A673 (cell line): ENCODE measurements around the gene SLC17A7. TPM values are rescaled to one million over a fixed set of nuclear protein-coding genes. Genes with fewer than 3 reads are reported as not detected.

ENCODE experiments used
- BruUV-seq: library from RNA; stranded (reverse); fragments of 400-500 nt; replicated peaks from 2 replicates; lab custom pipeline; 2021; lab: Mats Ljungman, UMichigan
- CTCF ChIA-PET: fragments of 300-600 bp; sonication (Branson Sonifier 250); formaldehyde crosslinking; loops from one replicate; lab custom pipeline; 2022; ENCODE audit warnings: antibody characterized with exemption; lab: Charles Lee
- POLR2A ChIA-PET: fragments of 300-600 bp; sonication (Branson Sonifier 250); formaldehyde crosslinking; loops from one replicate; lab custom pipeline; 2022; ENCODE audit warnings: antibody characterized with exemption; ENCODE audit not compliant: low non-redundant PET; lab: Charles Lee
- DNase-seq: peaks from one replicate; pipeline ENCODE4 v3.0.0-alpha.2; 2015; ENCODE audit warnings: low spot score
- H3K27ac ChIP-seq: fragments of 200-600 bp; sonication (generic); 2 replicates; pipeline ENCODE4 v1.5.1; 2016; ENCODE audit warnings: mixed run types, low read depth, mild to moderate bottlenecking, mixed read lengths, antibody characterized with exemption, low read length; ENCODE audit not compliant: poor library complexity, severe bottlenecking
- H3K27me3 ChIP-seq: fragments of 200-600 bp; sonication (generic); replicated peaks from 2 replicates; pipeline ENCODE4 v1.6.1; 2017; ENCODE audit warnings: mixed run types, low read depth, mild to moderate bottlenecking, mixed read lengths, antibody characterized with exemption, low read length; ENCODE audit not compliant: insufficient read depth, poor library complexity
- H3K36me3 ChIP-seq: fragments of 200-600 bp; sonication (generic); 2 replicates; pipeline ENCODE4 v1.6.1; 2016; ENCODE audit warnings: mixed run types, mild to moderate bottlenecking, mixed read lengths, antibody characterized with exemption, low read length; ENCODE audit not compliant: insufficient read depth, poor library complexity, severe bottlenecking
- H3K4me1 ChIP-seq: fragments of 200-600 bp; sonication (generic); 2 replicates; pipeline ENCODE4 v1.6.1; 2017; ENCODE audit warnings: mixed run types, mild to moderate bottlenecking, mixed read lengths, antibody characterized with exemption, low read length; ENCODE audit not compliant: insufficient read depth, poor library complexity, severe bottlenecking
- H3K4me3 ChIP-seq: fragments of 200-600 bp; sonication (generic); 2 replicates; pipeline ENCODE4 v1.5.1; 2016; ENCODE audit warnings: low read depth, mixed run types, mild to moderate bottlenecking, mixed read lengths, low read length; ENCODE audit not compliant: poor library complexity, severe bottlenecking
- H3K9me3 ChIP-seq: fragments of 200-600 bp; sonication (generic); 2 replicates; pipeline ENCODE4 v1.6.1; 2016; ENCODE audit warnings: mixed run types, low read depth, mild to moderate bottlenecking, mixed read lengths, antibody characterized with exemption, low read length; ENCODE audit not compliant: poor library complexity, severe bottlenecking
- CTCF ChIP-seq: fragments of 300-800, 200-600 bp; sonication (generic); conservative IDR thresholded peaks from 2 replicates; pipeline ENCODE4 v1.5.1; 2017; ENCODE audit warnings: low read depth, mild to moderate bottlenecking, antibody characterized with exemption, low read length, moderate library complexity, mixed read lengths
- EZH2 ChIP-seq: fragments of 200-600 bp; sonication (generic); IDR thresholded peaks from 2 replicates; pipeline ENCODE4 v1.6.1; 2017; ENCODE audit warnings: borderline replicate concordance, low read depth, mild to moderate bottlenecking, mixed read lengths, antibody characterized with exemption, low read length; ENCODE audit not compliant: poor library complexity, severe bottlenecking
- intact Hi-C: fragments of 100-400 bp; cut with micrococcal nuclease; formaldehyde crosslinking; loops from one replicate; pipeline ENCODE4 v1.10.0; 2022; ENCODE audit not compliant: unreplicated experiment
- total RNA-seq: library from RNA; stranded (reverse); gene quantifications from 2 replicates; pipeline ENCODE4 v1.2.3, GENCODE V29; 2021

SLC17A7 gene
- total RNA-seq, 1 experiment from 2014 or later, result 1.7 TPM

- H3K36me3 ChIP-seq, result no peaks in the 10 kb centered on the region
- CTCF ChIA-PET, result no interaction called here
- no peaks in the 10 kb centered on the region for H3K9me3 ChIP-seq
- POLR2A ChIA-PET, result no interaction called here
- peaks cover 14% of the 10 kb centered on the region for H3K4me1 ChIP-seq
- no peak for TF ChIP-seq EZH2
- no peak for TF ChIP-seq CTCF
- intact Hi-C loops, result no loop called here
- no TSS peak for BruUV-seq
- H3K4me3 ChIP-seq, result no peak overlapping the region
- no peak for DNase-seq
- no peak overlapping the region for H3K27ac ChIP-seq
- no peaks in the 10 kb centered on the region for H3K27me3 ChIP-seq
These were observed 41.3 kb downstream of the SLC17A7 start for GRCh38 chr19:49400029-49400428.

- no peak for DNase-seq
- peaks cover 9% of the 10 kb centered on the region for H3K4me1 ChIP-seq
- H3K9me3 ChIP-seq, result no peaks in the 10 kb centered on the region
- H3K4me3 ChIP-seq, result no peak overlapping the region
- H3K36me3 ChIP-seq, result no peaks in the 10 kb centered on the region
- TF ChIP-seq CTCF (no peak), EZH2 (no peak)
- ChIA-PET POLR2A (no interaction called here), CTCF (no interaction called here)
- H3K27ac ChIP-seq, result no peak overlapping the region
- intact Hi-C loops, result no loop called here
- BruUV-seq, result no TSS peak
- H3K27me3 ChIP-seq, result no peaks in the 10 kb centered on the region
These were observed 42.4 kb downstream of the SLC17A7 start for GRCh38 chr19:49398931-49399330.

- Histone ChIP-seq H3K27ac (no peak overlapping the region), H3K36me3 (no peaks in the 10 kb centered on the region), H3K27me3 (no peaks in the 10 kb centered on the region), H3K4me1 (peaks cover under 1% of the 10 kb centered on the region), H3K9me3 (no peaks in the 10 kb centered on the region), H3K4me3 (no peak overlapping the region)
- no TSS peak for BruUV-seq
- DNase-seq, result no peak
- TF ChIP-seq EZH2 (no peak), CTCF (no peak)
- intact Hi-C loops, result no loop called here
- CTCF ChIA-PET, result no interaction called here
- POLR2A ChIA-PET, result no interaction called here
These were observed 43.2 kb downstream of the SLC17A7 start for GRCh38 chr19:49398001-49398615.
